ENCODE results near the gene IMMT. TPM values are rescaled to one million over a fixed set of nuclear protein-coding genes. Genes with fewer than 3 reads are reported as not detected.
"Not testable (repeated sequence)": the region's sequence is repeated elsewhere in the genome, so short reads cannot be mapped to it uniquely, and the experiment has no call there.

The IMMT gene
- 100 to 1,000 TPM; 115 to 117 (median 116) TPM for polyA plus RNA-seq (ENCODE audit: insufficient read length in 3 of 3)

DNA sequence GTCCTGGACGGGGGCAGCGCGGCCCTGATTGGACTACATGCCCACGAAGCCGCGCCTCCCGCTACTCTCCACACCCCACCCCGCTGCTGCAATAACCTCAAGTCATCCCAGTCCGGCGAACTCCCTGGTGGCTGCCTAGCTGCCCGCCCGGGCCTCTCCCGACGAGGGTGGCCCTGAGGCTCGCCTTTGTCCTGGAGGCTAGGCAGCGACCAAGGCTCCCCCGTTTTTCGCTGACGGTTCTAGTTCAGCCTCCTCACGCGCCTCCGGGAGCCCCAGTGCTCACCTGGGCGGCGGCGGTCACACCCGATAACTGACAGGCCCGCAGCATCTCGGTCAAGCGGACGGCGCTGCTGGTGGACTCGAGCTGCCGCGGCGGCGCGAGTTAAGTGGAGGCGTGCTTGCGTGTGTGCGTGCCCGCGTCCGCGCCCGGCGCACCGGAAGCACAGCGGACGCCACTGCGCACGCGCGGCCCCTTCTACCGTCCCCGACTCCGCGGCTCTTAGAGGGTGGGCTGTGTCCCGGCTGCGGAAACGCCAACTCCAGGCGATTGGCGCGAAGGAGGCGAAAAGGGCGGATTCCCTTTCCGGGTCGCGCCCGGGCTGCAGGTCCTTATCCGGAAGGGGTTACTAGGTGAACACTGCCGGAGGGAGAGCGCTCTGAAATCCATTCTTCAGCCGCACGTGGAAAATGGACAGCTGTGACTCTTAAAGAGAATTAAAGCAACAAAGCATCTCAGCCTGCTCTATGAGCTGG lies at the start of gene IMMT:
Gene IMMT, minus strand, starts transcription at position 408 of the 753 bp plus-strand sequence. Its CDS starts 80 bp downstream, at position 328.
- peak; percentile 85 to 90 (median 87) for DNase-seq (ENCODE audit: low read depth in 3 of 3, low spot score in 2 of 3)

DNA sequence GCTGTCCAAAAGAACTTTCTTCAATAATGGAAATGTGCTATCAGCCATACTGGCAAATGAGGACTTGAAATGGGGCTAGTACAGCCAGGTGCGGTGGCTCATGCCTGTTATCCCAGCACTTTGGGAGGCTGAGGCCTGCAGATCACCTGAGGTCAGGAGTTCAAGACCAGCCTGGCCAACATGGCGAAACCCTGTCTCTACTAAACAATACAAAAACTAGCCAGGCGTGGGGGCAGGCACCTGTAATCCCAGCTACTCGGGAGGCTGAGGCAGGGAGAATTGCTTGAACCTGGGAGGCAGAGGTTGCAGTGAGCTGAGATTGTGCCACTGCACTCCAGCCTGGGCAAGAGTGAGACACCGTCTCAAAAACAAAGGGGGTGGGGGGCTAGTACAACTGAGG lies 49.5 kb upstream of the IMMT start:
- not testable (repeated sequence) for DNase-seq (ENCODE audit: low read depth in 3 of 3, low spot score in 2 of 3)

DNA sequence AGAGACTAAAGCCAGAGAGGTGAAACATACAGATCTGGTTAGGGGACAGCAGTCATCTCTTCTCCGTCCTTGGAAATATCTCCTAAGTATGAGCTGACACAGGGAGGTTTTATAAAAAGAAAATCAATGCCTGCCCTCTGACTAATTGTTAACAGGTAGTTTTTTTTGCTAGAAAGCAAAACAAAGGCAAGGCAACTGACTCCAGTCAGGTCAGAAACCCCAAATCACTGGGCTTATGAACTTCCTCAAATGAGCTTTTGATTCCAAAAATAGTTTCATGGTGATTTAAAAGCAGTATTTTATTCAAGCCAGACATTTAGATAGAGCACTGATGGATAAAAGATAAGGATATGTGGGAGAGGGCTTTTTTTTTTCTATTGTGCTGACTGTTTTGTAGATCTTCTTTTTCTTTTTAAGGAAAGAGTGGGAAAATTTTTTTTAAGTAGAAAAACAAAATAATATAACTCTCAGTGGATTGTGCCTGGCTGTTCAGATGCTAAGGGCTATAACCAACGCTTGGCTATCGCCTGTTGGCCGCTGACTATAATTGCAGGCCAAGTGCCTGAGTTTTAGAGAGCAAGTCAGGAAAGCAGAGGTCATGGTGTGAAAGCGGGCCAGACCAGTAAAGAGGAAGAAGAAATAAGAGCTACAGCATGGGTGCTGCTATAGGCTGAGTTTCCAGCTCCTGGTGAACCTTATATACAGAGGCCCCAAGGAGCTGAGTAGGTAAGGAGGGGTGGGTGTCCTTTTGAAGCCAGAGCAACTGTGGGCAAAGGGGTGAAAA lies 48.9 kb upstream of the IMMT start:
- DNase-seq (ENCODE audit: low read depth in 3 of 3, low spot score in 2 of 3), result no peak

DNA sequence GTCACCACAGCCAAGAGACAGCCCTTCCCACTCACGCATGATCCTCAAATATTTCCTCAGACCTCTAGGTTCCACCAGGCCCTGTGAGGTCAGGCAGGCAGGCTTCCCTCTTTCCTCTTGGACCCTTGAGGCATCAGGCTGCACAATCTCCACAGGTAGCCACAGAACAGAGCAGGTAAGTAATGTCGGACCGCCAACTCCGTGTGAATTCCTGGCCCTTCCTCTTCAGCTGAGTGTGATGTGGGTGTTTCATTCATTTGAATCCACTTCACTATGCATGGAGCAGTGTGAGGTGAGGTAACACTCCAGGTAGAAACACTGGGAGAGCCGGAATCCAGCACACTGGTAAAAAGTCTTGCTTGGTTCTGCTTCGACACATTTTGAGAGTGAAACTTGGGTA lies 48.0 kb upstream of the IMMT start:
- no peak for DNase-seq (ENCODE audit: low read depth in 3 of 3, low spot score in 2 of 3)

DNA sequence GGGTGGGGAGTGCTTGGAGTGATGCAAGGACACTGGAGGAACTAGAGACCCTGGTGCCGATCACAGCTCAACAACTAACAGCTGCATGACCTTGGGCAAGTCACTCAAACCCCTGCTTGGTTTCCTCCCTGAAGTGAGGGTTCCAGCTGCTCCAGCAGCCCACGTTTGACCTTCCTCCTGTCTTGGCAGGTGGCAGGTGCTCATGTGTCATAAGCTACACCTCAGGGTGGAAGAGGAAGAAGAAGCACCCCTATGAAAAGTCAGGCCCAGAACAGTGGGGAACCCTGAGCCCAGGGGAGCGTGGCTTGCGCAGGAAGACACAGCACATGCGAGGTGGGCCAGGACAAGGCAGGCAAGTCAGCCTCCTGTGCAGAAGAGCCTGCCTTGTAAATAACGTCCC lies 46.3 kb upstream of the IMMT start:
- DNase-seq (ENCODE audit: low read depth in 3 of 3, low spot score in 2 of 3), result no peak

DNA sequence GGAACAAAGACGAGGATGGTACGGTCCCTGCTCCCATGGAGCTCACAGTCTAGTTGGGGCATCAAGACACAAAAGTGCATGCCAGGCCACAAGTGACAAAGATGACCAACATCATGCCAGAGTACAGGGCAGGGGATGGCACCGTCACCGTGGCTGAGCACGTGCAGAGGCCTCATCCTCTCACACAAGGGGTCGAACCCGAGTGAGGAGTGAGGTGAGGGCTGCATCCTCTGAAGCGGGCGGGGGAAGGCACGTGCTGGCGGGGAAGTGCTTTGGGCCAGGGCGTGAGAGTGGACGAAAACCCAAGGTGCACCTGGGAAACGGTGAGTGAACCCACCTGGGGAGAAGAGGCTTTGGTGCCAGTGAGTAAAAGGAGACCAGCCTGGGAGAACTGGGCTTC lies 45.0 kb upstream of the IMMT start:
- DNase-seq (ENCODE audit: low read depth in 3 of 3, low spot score in 2 of 3), result no peak

DNA sequence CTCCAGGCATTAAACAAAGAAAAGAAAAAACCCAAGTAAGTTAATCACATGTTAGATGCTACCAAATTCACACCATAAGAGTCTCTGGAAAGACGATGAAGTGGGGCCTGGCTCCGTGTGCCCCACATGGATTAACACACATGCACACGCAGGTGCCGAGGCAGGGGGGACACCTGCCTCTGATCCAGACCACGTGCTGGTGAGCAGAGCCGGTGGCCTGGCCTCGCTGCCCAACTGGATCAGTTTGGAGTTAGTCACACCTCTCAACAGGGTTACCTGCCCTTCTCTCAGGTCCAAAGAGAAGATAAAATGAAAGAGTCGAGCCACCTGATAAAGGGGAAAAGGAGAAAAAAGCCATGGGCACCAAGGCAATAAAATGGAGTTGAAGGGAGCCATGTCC lies 44.5 kb upstream of the IMMT start:
- DNase-seq (ENCODE audit: low read depth in 3 of 3, low spot score in 2 of 3), result no peak

DNA sequence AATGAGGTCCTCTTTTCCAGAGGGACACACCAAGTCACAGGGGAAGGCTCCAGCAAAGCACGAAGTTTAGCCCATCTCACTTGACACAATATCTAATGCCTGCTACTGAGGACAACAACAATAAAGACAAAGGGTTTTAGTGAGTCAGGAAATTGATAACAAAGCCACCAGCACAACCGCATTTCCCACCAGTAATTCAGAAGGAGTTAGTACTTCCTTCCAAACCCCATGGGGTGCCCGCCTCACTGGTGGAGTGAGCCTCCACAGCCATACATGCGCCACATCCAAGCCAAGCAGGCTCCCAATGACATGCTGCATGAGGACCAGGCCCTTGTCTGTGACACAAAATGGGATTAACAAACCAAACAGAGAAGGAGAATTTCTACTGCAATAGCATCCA lies 44.1 kb upstream of the IMMT start:
- DNase-seq (ENCODE audit: low read depth in 3 of 3, low spot score in 2 of 3), result no peak

DNA sequence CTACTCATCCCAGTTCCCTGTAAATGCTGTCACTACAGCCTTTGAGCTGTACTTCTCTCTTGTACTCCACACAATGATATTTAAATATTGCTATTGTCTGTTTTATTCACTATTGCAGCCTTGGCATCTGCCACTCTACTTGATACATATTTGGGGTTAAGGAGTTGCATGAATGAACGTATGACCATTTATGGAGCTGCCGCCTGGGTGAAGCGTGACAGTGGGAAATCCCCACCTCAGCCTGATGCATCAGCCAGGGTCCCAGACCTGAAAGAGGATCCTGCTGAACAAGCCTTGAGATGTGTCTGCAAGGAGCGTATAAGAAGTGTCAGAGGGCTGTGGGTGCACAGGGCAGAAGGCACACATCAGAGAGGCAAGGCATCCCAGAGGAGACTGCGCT lies 43.1 kb upstream of the IMMT start:
- DNase-seq (ENCODE audit: low read depth in 3 of 3, low spot score in 2 of 3), result no peak

DNA sequence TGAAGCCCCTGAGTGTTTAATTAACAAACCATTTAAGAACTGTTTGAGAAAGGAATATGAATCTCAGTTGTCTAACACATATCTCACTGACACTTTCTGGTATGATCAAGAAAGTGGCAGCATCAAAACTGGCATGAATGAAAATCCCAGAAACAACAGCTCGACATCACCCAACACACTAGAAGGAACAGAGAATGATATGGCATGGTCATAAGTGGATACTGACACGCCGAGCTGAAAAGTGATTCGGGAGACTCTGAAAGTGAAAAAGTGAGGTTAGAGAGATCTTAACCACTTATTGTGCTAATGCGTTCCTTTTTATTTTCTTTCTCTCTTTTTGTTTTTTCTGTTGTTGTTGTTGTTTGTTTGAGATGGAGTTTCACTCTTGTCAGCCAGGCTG lies 41.9 kb upstream of the IMMT start:
- no peak for DNase-seq (ENCODE audit: low read depth in 3 of 3, low spot score in 2 of 3)

DNA sequence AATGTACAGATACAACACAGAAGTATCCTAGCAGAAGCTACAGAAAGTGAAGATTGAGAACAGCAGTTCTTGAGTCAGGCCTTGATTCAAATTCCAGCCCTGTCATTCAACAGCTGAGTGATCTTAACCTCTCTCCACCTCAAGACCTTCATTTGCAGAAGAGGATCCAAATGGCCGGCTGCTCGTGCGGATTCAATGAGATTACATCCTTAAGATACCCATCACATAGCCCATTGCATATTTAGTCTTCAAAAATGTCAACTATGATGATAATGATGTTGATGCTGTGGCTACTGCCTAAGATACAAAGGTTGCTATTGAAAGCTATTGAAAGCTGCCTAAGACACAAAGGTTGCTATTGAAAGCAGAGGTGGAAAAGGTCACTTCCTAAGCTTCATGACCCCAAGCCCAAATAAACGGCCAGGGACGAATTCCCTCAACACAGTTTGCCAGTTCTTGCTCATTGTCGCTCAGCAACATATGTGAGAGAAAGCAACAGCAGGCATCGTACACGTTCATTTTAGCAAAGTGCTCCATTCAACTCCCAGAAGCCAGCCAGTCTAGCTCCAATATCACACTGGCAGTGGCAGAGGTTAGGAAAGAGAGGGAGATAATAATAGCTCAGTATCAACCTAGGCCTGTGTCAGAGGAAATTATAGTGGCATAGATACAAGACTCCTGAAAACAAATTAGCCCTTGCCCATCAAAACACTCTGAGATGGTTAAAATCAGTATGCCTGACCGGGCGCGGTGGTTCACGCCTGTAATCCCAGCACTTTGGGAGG lies 40.1 kb upstream of the IMMT start:
- DNase-seq (ENCODE audit: low read depth in 3 of 3, low spot score in 2 of 3), result no peak

DNA sequence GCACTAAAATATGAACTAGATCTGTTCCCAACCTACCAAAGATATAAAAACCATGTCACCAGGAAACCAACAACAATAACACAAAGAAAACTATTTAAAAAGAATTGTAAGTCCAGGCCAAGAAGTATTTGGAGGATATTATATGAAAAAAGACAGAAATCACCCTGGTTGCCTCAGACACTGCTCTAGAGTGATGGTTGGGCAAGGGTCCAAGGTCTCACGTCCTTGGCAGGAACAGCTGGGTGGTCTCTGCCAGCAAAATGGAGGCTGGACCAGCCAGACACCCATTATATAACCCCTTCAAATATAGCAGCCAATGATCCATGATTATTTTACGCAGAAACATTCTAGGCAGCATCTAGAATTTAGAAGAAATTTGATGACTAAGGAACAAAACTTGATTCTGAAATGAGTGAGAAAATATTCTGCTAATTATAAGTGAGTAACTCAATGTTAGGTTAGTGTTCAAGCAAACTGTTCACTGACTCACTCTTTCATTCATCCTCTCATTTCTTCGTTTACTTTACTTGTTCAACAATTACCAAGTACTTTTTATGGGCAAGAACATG lies 39.4 kb upstream of the IMMT start:
- DNase-seq (ENCODE audit: low read depth in 3 of 3, low spot score in 2 of 3), result no peak

DNA sequence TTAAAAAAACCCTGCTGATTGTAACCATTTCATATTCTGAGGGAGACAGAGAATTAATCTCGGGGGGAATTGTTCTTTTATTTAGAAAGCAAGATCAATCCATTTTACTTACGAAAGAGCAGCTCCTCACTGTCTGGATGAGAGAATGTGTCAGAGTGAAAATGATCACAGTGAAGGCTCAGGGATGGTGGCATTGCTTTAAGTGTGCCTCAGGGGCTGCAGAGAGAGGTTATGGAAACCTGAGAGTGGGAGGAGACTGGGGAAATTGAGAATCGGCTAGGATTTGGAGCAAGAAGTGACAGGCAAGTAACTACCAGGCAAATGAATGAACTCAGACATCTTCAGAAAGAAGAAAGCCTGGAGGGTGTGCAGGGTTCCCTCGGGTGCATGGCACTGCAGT lies 38.2 kb upstream of the IMMT start:
- no peak for DNase-seq (ENCODE audit: low read depth in 3 of 3, low spot score in 2 of 3)

DNA sequence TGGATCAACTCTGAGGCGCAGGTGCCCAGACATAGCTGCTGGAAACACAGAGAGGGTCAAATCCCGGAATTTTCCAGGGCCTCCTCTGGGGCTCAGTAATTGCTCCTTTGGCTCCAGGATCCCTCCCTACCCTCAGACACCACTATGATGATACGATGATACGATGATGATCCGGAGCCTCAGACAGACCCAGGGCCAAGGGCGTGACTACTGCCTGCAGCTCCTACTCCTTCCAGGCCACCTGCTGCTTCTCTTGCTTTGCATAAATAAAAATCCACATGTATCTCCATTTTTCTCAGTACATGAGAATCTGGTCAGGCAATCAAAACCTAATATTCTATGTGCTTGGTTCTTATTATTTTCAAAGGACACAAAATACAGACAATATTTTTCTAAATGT lies 37.6 kb upstream of the IMMT start:
- no peak for DNase-seq (ENCODE audit: low read depth in 3 of 3, low spot score in 2 of 3)

DNA sequence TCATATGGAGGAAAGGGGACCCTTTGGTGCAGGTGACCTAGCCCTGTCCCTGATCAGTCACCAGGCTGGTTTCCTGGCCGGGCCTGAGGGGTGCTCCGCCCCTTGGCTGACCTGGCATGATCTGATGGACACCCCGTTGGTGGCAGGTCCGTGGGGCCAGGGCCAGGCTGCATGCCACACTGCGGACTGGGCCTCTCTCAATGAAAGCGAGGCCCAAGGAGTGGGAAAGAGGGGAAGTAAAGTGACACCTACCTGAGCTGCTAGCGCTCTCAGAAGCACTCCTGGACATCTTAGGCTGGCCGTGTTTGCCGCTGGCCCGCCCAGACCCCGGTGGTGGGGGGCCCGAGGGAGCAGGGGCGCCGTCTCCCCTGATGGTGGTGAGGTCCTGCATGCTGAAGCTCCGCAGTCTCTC lies 37.1 kb upstream of the IMMT start:
- DNase-seq (ENCODE audit: low read depth in 3 of 3, low spot score in 2 of 3), result no peak

DNA sequence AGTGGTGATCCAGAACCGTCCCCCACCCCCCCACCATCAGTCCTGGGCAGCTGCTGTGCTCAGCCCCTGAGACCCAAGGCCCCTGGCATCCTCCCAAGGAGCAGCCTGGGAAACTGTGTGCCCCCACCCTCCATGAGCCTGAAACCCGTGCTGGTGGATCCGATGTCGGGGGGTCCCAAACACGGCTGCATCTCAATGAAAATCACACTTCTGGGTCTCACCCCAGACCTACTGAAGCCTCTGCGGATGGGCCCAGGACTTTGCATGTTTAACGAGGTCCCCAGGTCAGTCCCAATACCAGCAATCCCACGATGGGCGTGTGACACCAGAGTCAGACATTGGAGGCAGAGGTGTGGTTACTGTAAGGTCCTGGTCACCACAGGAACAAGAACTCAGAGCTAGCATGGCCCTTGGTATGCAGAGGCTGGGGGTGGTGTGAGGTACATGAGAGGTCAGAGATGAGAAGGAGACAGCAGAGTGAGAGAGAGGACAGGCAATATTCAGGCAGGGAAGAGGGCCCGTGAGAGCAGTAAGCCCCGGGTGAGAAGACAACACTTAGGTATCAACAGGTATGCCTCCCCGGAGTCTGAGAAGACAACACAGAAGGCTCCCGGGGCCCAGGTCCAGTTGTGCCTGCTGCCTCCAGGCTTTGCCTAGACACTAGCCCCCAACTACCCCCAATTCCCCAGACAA lies 36.6 kb upstream of the IMMT start:
- DNase-seq (ENCODE audit: low read depth in 3 of 3, low spot score in 2 of 3), result no peak

DNA sequence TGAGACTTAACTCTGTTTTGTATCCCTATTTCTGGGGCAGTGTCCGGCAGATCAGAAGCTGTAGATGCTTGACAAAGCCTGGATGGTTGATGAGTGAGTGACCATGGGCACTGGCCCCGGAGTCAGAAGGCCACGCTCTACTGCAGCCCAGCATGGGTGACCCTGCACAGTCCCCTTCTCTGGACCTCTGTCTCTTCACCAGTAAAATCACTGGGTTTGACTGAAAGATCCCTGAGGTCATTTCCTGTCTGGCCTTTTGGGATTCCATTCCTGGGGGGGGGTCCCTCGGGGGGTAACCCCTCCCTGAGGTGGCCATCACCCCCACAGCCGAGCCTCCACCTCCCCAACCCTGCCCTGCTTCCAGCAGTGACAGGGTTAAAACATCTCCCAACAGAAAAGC lies 35.7 kb upstream of the IMMT start:
- no peak for DNase-seq (ENCODE audit: low read depth in 3 of 3, low spot score in 2 of 3)

DNA sequence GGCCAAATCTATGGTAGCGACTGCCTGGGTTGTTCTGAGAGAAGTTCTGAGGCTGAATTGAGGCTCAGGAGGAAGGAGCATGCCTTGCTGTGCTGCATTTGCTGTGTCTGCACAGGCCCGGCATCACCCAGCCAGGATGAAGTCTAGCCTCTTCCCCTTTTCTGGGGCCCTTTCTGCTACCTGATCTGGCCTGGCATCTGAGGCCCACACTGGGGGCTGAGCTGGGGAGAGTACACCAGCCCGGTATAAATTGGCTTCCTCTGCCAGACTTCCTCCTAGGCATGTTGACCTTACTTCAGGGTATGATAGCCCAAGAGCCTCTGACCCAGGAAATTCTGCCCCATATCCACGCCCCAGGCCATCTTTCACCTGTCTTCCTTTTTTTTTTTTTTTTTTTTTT lies 34.0 kb upstream of the IMMT start:
- DNase-seq (ENCODE audit: low read depth in 3 of 3, low spot score in 2 of 3), result no peak

DNA sequence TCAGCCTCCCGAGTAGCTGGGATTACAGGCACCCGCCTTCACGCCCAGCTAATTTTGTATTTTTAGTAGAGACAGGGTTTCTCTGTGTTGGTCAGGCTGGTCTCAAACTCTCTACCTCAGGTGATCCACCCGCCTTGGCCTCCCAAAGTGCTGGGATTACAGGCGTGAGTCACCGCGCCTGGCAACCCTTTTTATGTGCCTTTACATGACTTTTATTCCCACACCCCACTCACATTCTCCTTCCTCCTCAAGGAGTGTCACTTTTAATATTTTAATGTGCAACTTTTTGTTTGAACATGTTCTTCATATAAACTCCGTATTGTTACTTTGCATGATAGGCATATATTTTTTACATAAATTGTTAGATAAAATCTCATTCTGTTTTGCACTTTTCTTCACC lies 33.3 kb upstream of the IMMT start:
- not testable (repeated sequence) for DNase-seq (ENCODE audit: low read depth in 3 of 3, low spot score in 2 of 3)

DNA sequence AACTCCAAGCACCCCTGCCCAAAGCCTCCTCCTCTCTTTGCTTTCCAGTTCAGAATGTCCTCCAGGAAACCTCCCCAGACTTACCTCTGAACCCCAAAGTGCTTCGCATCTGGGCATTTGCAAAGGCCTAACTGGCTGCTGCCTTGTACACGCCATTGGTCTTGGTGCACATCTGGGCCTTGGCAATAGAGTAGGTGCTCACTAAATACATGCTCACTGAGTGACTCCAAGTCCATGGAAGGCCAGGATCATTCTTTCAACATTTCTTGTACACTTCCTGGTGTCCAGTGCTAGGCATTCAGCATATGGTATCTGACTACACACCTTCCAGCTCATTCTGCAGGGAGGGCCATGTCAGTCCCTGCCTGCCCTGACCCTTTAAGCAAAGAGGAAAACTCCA lies 32.4 kb upstream of the IMMT start:
- DNase-seq (ENCODE audit: low read depth in 3 of 3, low spot score in 2 of 3), result no peak

All from right renal cortex interstitium (tissue), 3 donors.